ENCODE measurements around the gene ROR2.

GRCh38 chr9:91683269-91683668, 266.8 kb downstream of the ROR2 start:
- TF ChIP-seq RARB (CRISPR knock-in tag; IDR thresholded peaks at IDR 0.05) (no peak), TCF4 (CRISPR knock-in tag; IDR thresholded peaks at IDR 0.05; ENCODE audit: borderline replicate concordance) (no peak), ZNF8 (CRISPR knock-in tag; IDR thresholded peaks at IDR 0.05) (no peak), ARNTL (CRISPR knock-in tag; IDR thresholded peaks at IDR 0.05; ENCODE audit: borderline replicate concordance, low read depth) (no peak), ZFP3 (CRISPR knock-in tag; IDR thresholded peaks at IDR 0.05) (no peak), ESRRG (CRISPR knock-in tag; IDR thresholded peaks at IDR 0.05) (no peak), CSDC2 (CRISPR knock-in tag; IDR thresholded peaks at IDR 0.05) (no peak), TSHZ2 (CRISPR knock-in tag; IDR thresholded peaks at IDR 0.05) (no peak)
- TF ChIP-seq, protein P1, sequence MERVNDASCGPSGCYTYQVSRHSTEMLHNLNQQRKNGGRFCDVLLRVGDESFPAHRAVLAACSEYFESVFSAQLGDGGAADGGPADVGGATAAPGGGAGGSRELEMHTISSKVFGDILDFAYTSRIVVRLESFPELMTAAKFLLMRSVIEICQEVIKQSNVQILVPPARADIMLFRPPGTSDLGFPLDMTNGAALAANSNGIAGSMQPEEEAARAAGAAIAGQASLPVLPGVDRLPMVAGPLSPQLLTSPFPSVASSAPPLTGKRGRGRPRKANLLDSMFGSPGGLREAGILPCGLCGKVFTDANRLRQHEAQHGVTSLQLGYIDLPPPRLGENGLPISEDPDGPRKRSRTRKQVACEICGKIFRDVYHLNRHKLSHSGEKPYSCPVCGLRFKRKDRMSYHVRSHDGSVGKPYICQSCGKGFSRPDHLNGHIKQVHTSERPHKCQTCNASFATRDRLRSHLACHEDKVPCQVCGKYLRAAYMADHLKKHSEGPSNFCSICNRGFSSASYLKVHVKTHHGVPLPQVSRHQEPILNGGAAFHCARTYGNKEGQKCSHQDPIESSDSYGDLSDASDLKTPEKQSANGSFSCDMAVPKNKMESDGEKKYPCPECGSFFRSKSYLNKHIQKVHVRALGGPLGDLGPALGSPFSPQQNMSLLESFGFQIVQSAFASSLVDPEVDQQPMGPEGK (CRISPR knock-in tag; IDR thresholded peaks at IDR 0.05; ENCODE audit: borderline replicate concordance): no peak
- TF ChIP-seq, protein P2, sequence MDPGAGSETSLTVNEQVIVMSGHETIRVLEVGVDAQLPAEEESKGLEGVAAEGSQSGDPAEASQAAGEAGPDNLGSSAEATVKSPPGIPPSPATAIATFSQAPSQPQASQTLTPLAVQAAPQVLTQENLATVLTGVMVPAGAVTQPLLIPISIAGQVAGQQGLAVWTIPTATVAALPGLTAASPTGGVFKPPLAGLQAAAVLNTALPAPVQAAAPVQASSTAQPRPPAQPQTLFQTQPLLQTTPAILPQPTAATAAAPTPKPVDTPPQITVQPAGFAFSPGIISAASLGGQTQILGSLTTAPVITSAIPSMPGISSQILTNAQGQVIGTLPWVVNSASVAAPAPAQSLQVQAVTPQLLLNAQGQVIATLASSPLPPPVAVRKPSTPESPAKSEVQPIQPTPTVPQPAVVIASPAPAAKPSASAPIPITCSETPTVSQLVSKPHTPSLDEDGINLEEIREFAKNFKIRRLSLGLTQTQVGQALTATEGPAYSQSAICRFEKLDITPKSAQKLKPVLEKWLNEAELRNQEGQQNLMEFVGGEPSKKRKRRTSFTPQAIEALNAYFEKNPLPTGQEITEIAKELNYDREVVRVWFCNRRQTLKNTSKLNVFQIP (CRISPR knock-in tag; IDR thresholded peaks at IDR 0.05; ENCODE audit: borderline replicate concordance, low read depth): no peak

Measured in SK-N-SH treated with all-trans-retinoic acid at 6 μM for 48 hours (cell line).